ENCODE results near the gene RHOB. TPM values are rescaled to one million over a fixed set of nuclear protein-coding genes. Genes with fewer than 3 reads are reported as not detected.

The RHOB gene
- polyA plus RNA-seq, 1 of the 3 experiments (the other 2 are of a cell fraction) = 50.3 TPM

DNA sequence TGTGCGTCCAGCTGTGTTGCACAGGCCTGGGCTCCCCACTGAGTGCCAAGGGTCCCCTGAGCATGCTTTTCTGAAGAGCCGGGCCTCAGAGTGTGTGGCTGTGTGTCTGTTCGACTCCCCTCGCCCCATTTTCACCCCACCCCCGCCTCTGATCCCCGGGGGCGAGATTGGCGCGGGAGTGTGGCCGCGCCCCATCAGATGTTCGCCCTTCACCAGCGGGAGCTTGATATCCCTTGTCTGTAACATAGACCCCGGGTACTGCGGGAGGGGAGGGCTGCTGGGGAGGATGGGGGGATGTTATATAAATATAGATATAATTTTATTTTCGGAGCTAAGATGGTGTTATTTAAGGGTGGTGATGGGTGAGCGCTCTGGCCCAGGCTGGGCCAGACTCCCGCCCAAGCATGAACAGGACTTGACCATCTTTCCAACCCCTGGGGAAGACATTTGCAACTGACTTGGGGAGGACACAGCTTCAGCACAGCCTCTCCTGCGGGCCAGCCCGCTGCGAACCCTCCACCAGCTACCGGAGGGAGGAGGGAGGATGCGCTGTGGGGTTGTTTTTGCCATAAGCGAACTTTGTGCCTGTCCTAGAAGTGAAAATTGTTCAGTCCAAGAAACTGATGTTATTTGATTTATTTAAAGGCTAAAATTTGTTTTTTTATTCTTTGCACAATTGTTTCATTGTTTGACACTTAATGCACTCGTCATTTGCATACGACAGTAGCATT, 1.5 kb downstream of the RHOB start:
- TF ChIP-seq RAD21 (IDR thresholded peaks at IDR 0.05; ENCODE audit: low read length) (peak; percentile 9; the same call in 1 of the 2 replicates), RCOR1 (IDR thresholded peaks at IDR 0.05; ENCODE audit: low read length) (no peak)
- Histone ChIP-seq H3K9me3 (no peaks in the 10 kb centered on the region), H3K4me3 (ENCODE audit: low read depth in 2 of 2, low read length in 1 of 2) (peak overlapping the region; percentile 82 to 92), H2AFZ (ENCODE audit: low read depth) (no peak overlapping the region), H3K79me2 (ENCODE audit: insufficient read depth) (peaks cover 28% of the 10 kb centered on the region), H3F3A (replicated peaks; ENCODE audit: insufficient read depth) (peaks cover 23% of the 10 kb centered on the region), H3K9me2 (no peaks in the 10 kb centered on the region), H3K27me3 (ENCODE audit: insufficient read depth) (no peaks in the 10 kb centered on the region), H3K27ac (ENCODE audit: low read depth in 2 of 2, low read length in 1 of 2) (peak overlapping the region; percentile 82 to 96; a peak in 2 of 4 replicates), H3K4me1 (ENCODE audit: control insufficient read depth in 1 of 2, insufficient read depth in 2 of 2, low read depth in 1 of 2, low read length in 1 of 2) (peaks cover 32 to 49% of the 10 kb centered on the region in 2 experiments), H4K20me1 (ENCODE audit: insufficient read depth) (peaks cover 33% of the 10 kb centered on the region), H3K36me3 (replicated peaks in 1 of 2; ENCODE audit: control insufficient read depth in 1 of 2, insufficient read depth in 2 of 2, low read length in 1 of 2) (peaks cover 5 to 7% of the 10 kb centered on the region in 2 experiments), H3K4me2 (peak overlapping the region; percentile 97), H3K9ac (peak overlapping the region; percentile 97)
- POLR2A ChIA-PET = interaction anchor here (0.6 to 4.7 kb wide), 33 partner anchors 8 to 201 kb away, joined by 3 to 90 read pairs (median 16); partner anchors contain the start of gene HS1BP3
- DNase-seq = no peak
- CTCF ChIA-PET = interaction anchor here (0.6 to 10.5 kb wide), 25 partner anchors 8 to 280 kb away, joined by 3 to 188 read pairs (median 5); partner anchors contain the start of gene HS1BP3
- 40% methylated on average over 24 of the region's 26 CpGs for WGBS (ENCODE audit: low lambda C conversion rate)

DNA sequence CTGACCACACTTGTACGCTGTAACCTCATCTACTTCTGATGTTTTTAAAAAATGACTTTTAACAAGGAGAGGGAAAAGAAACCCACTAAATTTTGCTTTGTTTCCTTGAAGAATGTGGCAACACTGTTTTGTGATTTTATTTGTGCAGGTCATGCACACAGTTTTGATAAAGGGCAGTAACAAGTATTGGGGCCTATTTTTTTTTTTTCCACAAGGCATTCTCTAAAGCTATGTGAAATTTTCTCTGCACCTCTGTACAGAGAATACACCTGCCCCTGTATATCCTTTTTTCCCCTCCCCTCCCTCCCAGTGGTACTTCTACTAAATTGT, 2.1 kb downstream of the RHOB start:
- Histone ChIP-seq H3K4me1 (ENCODE audit: control insufficient read depth in 1 of 2, insufficient read depth in 2 of 2, low read depth in 1 of 2, low read length in 1 of 2) (peaks cover 27 to 46% of the 10 kb centered on the region in 2 experiments), H3F3A (replicated peaks; ENCODE audit: insufficient read depth) (peaks cover 23% of the 10 kb centered on the region), H3K9me2 (no peaks in the 10 kb centered on the region), H3K27me3 (ENCODE audit: insufficient read depth) (no peaks in the 10 kb centered on the region), H3K4me3 (ENCODE audit: low read depth in 2 of 2, low read length in 1 of 2) (peak overlapping the region; percentile 82 to 92), H3K4me2 (peak overlapping the region; percentile 97), H3K79me2 (ENCODE audit: insufficient read depth) (peaks cover 28% of the 10 kb centered on the region), H3K36me3 (replicated peaks in 1 of 2; ENCODE audit: control insufficient read depth in 1 of 2, insufficient read depth in 2 of 2, low read length in 1 of 2) (peaks cover 5 to 7% of the 10 kb centered on the region in 2 experiments), H4K20me1 (ENCODE audit: insufficient read depth) (peaks cover 33% of the 10 kb centered on the region), H3K27ac (ENCODE audit: low read depth in 2 of 2, low read length in 1 of 2) (no peak overlapping the region; a peak in 1 of 4 replicates), H2AFZ (ENCODE audit: low read depth) (no peak overlapping the region), H3K9me3 (no peaks in the 10 kb centered on the region), H3K9ac (peak overlapping the region; percentile 97)
- ChIA-PET CTCF (interaction anchor here (0.6 to 10.5 kb wide), 15 partner anchors 8 to 202 kb away, joined by 3 to 188 read pairs (median 5); partner anchors contain the start of gene HS1BP3), POLR2A (interaction anchor here (0.8 to 4.7 kb wide), 12 partner anchors 31 to 200 kb away, joined by 3 to 90 read pairs (median 22); partner anchors contain the start of gene HS1BP3)
- DNase-seq = no peak
- WGBS (ENCODE audit: low lambda C conversion rate) = 93% methylated on average over 1 of the region's 1 CpG
- TF ChIP-seq RXRA (IDR thresholded peaks at IDR 0.05; ENCODE audit: borderline replicate concordance, low read depth) = no peak
- TF ChIP-seq, protein P1, sequence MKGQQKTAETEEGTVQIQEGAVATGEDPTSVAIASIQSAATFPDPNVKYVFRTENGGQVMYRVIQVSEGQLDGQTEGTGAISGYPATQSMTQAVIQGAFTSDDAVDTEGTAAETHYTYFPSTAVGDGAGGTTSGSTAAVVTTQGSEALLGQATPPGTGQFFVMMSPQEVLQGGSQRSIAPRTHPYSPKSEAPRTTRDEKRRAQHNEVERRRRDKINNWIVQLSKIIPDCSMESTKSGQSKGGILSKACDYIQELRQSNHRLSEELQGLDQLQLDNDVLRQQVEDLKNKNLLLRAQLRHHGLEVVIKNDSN (IDR thresholded peaks at IDR 0.05; ENCODE audit: borderline replicate concordance, low read depth) = no peak
- TF ChIP-seq RAD21 (IDR thresholded peaks at IDR 0.05; ENCODE audit: low read length) = no peak
- TF ChIP-seq IRF3 (IDR thresholded peaks at IDR 0.05; ENCODE audit: low read depth, low read length) = no peak
- TF ChIP-seq SMC3 (IDR thresholded peaks at IDR 0.05; ENCODE audit: low read depth, low read length) = no peak
- TF ChIP-seq CHD2 (IDR thresholded peaks at IDR 0.05; ENCODE audit: low read length, partially characterized antibody) = no peak
- no peak for TF ChIP-seq POLR2AphosphoS5 (IDR thresholded peaks at IDR 0.05; ENCODE audit: low read depth, low read length)
- TF ChIP-seq MXI1 (IDR thresholded peaks at IDR 0.05; ENCODE audit: low read depth, low read length) = no peak
- TF ChIP-seq, protein P2, sequence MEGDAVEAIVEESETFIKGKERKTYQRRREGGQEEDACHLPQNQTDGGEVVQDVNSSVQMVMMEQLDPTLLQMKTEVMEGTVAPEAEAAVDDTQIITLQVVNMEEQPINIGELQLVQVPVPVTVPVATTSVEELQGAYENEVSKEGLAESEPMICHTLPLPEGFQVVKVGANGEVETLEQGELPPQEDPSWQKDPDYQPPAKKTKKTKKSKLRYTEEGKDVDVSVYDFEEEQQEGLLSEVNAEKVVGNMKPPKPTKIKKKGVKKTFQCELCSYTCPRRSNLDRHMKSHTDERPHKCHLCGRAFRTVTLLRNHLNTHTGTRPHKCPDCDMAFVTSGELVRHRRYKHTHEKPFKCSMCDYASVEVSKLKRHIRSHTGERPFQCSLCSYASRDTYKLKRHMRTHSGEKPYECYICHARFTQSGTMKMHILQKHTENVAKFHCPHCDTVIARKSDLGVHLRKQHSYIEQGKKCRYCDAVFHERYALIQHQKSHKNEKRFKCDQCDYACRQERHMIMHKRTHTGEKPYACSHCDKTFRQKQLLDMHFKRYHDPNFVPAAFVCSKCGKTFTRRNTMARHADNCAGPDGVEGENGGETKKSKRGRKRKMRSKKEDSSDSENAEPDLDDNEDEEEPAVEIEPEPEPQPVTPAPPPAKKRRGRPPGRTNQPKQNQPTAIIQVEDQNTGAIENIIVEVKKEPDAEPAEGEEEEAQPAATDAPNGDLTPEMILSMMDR (IDR thresholded peaks at IDR 0.05) = no peak
- no peak for TF ChIP-seq SIN3A (IDR thresholded peaks at IDR 0.05; ENCODE audit: borderline replicate concordance, low read depth, low read length)
- no peak for TF ChIP-seq MEF2A (IDR thresholded peaks at IDR 0.05; ENCODE audit: borderline replicate concordance, low read depth)
- TF ChIP-seq JUND (IDR thresholded peaks at IDR 0.05) = no peak
- TF ChIP-seq RFX5 (IDR thresholded peaks at IDR 0.05; ENCODE audit: low read length) = no peak
- TF ChIP-seq RCOR1 (IDR thresholded peaks at IDR 0.05; ENCODE audit: low read length) = no peak
- no peak for TF ChIP-seq FOSL2 (IDR thresholded peaks at IDR 0.05; ENCODE audit: borderline replicate concordance, low read depth)
- TF ChIP-seq, protein P3, sequence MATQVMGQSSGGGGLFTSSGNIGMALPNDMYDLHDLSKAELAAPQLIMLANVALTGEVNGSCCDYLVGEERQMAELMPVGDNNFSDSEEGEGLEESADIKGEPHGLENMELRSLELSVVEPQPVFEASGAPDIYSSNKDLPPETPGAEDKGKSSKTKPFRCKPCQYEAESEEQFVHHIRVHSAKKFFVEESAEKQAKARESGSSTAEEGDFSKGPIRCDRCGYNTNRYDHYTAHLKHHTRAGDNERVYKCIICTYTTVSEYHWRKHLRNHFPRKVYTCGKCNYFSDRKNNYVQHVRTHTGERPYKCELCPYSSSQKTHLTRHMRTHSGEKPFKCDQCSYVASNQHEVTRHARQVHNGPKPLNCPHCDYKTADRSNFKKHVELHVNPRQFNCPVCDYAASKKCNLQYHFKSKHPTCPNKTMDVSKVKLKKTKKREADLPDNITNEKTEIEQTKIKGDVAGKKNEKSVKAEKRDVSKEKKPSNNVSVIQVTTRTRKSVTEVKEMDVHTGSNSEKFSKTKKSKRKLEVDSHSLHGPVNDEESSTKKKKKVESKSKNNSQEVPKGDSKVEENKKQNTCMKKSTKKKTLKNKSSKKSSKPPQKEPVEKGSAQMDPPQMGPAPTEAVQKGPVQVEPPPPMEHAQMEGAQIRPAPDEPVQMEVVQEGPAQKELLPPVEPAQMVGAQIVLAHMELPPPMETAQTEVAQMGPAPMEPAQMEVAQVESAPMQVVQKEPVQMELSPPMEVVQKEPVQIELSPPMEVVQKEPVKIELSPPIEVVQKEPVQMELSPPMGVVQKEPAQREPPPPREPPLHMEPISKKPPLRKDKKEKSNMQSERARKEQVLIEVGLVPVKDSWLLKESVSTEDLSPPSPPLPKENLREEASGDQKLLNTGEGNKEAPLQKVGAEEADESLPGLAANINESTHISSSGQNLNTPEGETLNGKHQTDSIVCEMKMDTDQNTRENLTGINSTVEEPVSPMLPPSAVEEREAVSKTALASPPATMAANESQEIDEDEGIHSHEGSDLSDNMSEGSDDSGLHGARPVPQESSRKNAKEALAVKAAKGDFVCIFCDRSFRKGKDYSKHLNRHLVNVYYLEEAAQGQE (IDR thresholded peaks at IDR 0.05; ENCODE audit: low read depth, low read length) = no peak
- no peak for TF ChIP-seq FOXM1 (IDR thresholded peaks at IDR 0.05; ENCODE audit: low read depth)

All from SK-N-SH (cell line).